HAP-1 (cell line): ENCODE measurements around the gene MRC2.

ENCODE experiments used
- DNase-seq, 2 experiments: peaks; one replicate each; pipeline ENCODE4 v3.0.0-alpha.2; 2016 to 2020; ENCODE audit warnings: low spot score in 2 of 2
- H3K27me3 ChIP-seq: fragments of 250-450 bp; sonication (Bioruptor Pico); 2 replicates; pipeline ENCODE4 v1.5.1; 2020; ENCODE audit warnings: low read depth, mild to moderate bottlenecking, moderate library complexity
- H3K36me3 ChIP-seq: fragments of 250-450 bp; sonication (Bioruptor Pico); replicated peaks from 2 replicates; pipeline ENCODE4 v1.5.1; 2020; ENCODE audit warnings: mild to moderate bottlenecking
- H3K4me1 ChIP-seq: fragments of 250-450 bp; sonication (Bioruptor Pico); 2 replicates; pipeline ENCODE4 v1.5.1; 2020; ENCODE audit warnings: mild to moderate bottlenecking
- H3K4me3 ChIP-seq: fragments of 250-450 bp; sonication (Bioruptor Pico); 2 replicates; pipeline ENCODE4 v1.5.1; 2020; ENCODE audit warnings: mild to moderate bottlenecking, moderate library complexity
- H3K9me3 ChIP-seq: fragments of 250-450 bp; sonication (Bioruptor Pico); 2 replicates; pipeline ENCODE4 v1.5.1; 2020; ENCODE audit warnings: mild to moderate bottlenecking, moderate library complexity
- in situ Hi-C: fragments of 300-500 bp; cut with MboI; formaldehyde crosslinking; loops from 3 replicates; pipeline ENCODE4 v1.14.3; 2020; ENCODE audit warnings: low sequenced_read_pairs, inconsistent platforms, mixed read lengths

MRC2 gene

GRCh38 chr17:62717589-62717855 is 90.1 kb downstream of the MRC2 start:
- no peaks in the 10 kb centered on the region for H3K27me3 ChIP-seq
- H3K4me1 ChIP-seq, result no peaks in the 10 kb centered on the region
- peaks cover 5% of the 10 kb centered on the region; the same call in 1 of the 2 replicates for H3K9me3 ChIP-seq
- no peaks in the 10 kb centered on the region for H3K36me3 ChIP-seq
- in situ Hi-C loops, result no loop called here
- DNase-seq, result no peak
- no peak overlapping the region for H3K4me3 ChIP-seq

- in situ Hi-C loops, result no loop called here
- Histone ChIP-seq H3K9me3 (peaks cover 5% of the 10 kb centered on the region; the same call in 1 of the 2 replicates), H3K4me3 (no peak overlapping the region), H3K4me1 (no peaks in the 10 kb centered on the region), H3K27me3 (no peaks in the 10 kb centered on the region), H3K36me3 (no peaks in the 10 kb centered on the region)
- no peak for DNase-seq
Observed at GRCh38 chr17:62717889-62718288, 90.4 kb downstream of the MRC2 start.

- Histone ChIP-seq H3K4me1 (no peaks in the 10 kb centered on the region), H3K36me3 (no peaks in the 10 kb centered on the region), H3K9me3 (peaks cover 5% of the 10 kb centered on the region; the same call in 1 of the 2 replicates), H3K27me3 (no peaks in the 10 kb centered on the region), H3K4me3 (no peak overlapping the region)
- no peak for DNase-seq
- in situ Hi-C loops, result no loop called here
Observed at GRCh38 chr17:62718429-62718828, 91.0 kb downstream of the MRC2 start.

- H3K27me3 ChIP-seq, result no peaks in the 10 kb centered on the region
Observed at GRCh38 chr17:62719586-62719985, 92.1 kb downstream of the MRC2 start.

GRCh38 chr17:62720126-62720850 is 92.8 kb downstream of the MRC2 start:
- H3K4me1 ChIP-seq, result no peaks in the 10 kb centered on the region
- DNase-seq, result no peak
- in situ Hi-C loops, result no loop called here

More at GRCh38 chr17:62719586-62719985, 92.1 kb downstream of the MRC2 start:
- Histone ChIP-seq H3K4me3 (no peak overlapping the region), H3K4me1 (no peaks in the 10 kb centered on the region), H3K9me3 (peaks cover 5% of the 10 kb centered on the region; the same call in 1 of the 2 replicates), H3K36me3 (no peaks in the 10 kb centered on the region)
- in situ Hi-C loops, result no loop called here
- DNase-seq, result no peak

GRCh38 chr17:62722625-62723024 is 95.2 kb downstream of the MRC2 start:
- no peaks in the 10 kb centered on the region for H3K36me3 ChIP-seq
- DNase-seq, result no peak
- no peaks in the 10 kb centered on the region for H3K4me1 ChIP-seq
- no peak overlapping the region for H3K4me3 ChIP-seq
- H3K27me3 ChIP-seq, result no peaks in the 10 kb centered on the region
- H3K9me3 ChIP-seq, result peaks cover 5% of the 10 kb centered on the region; the same call in 1 of the 2 replicates
- in situ Hi-C loops, result no loop called here

More at GRCh38 chr17:62720126-62720850, 92.8 kb downstream of the MRC2 start:
- no peaks in the 10 kb centered on the region for H3K27me3 ChIP-seq
- H3K36me3 ChIP-seq, result no peaks in the 10 kb centered on the region
- peaks cover 5% of the 10 kb centered on the region; the same call in 1 of the 2 replicates for H3K9me3 ChIP-seq
- H3K4me3 ChIP-seq, result no peak overlapping the region

GRCh38 chr17:62723842-62724241 is 96.4 kb downstream of the MRC2 start:
- Histone ChIP-seq H3K27me3 (no peaks in the 10 kb centered on the region), H3K4me3 (no peak overlapping the region), H3K36me3 (no peaks in the 10 kb centered on the region), H3K4me1 (no peaks in the 10 kb centered on the region), H3K9me3 (peaks cover 5% of the 10 kb centered on the region; the same call in 1 of the 2 replicates)
- peak in 1 of 2 experiments; percentile 36 for DNase-seq
- in situ Hi-C loops, result no loop called here

GRCh38 chr17:62724398-62725146 is 97.1 kb downstream of the MRC2 start:
- DNase-seq, result no peak

GRCh38 chr17:62725791-62726249 is 98.3 kb downstream of the MRC2 start:
- Histone ChIP-seq H3K36me3 (no peaks in the 10 kb centered on the region), H3K27me3 (no peaks in the 10 kb centered on the region), H3K4me3 (no peak overlapping the region), H3K4me1 (no peaks in the 10 kb centered on the region), H3K9me3 (no peaks in the 10 kb centered on the region)
- no peak for DNase-seq
- in situ Hi-C loops, result no loop called here

More at GRCh38 chr17:62724398-62725146, 97.1 kb downstream of the MRC2 start:
- Histone ChIP-seq H3K27me3 (no peaks in the 10 kb centered on the region), H3K9me3 (peaks cover 5% of the 10 kb centered on the region; the same call in 1 of the 2 replicates), H3K4me1 (no peaks in the 10 kb centered on the region), H3K36me3 (no peaks in the 10 kb centered on the region), H3K4me3 (no peak overlapping the region)
- in situ Hi-C loops, result no loop called here

GRCh38 chr17:62727916-62728672 is 100.6 kb downstream of the MRC2 start:
- no peaks in the 10 kb centered on the region for H3K27me3 ChIP-seq
- H3K4me1 ChIP-seq, result peaks cover 12% of the 10 kb centered on the region
- H3K4me3 ChIP-seq, result no peak overlapping the region
- H3K36me3 ChIP-seq, result no peaks in the 10 kb centered on the region
- in situ Hi-C loops, result no loop called here
- no peaks in the 10 kb centered on the region for H3K9me3 ChIP-seq
- DNase-seq, result peak; percentile 29 to 37

- peak; percentile 68 to 85 for DNase-seq
- no peaks in the 10 kb centered on the region for H3K27me3 ChIP-seq
- no peaks in the 10 kb centered on the region for H3K9me3 ChIP-seq
- in situ Hi-C loops, result no loop called here
- no peaks in the 10 kb centered on the region for H3K36me3 ChIP-seq
- H3K4me3 ChIP-seq, result no peak overlapping the region
- H3K4me1 ChIP-seq, result peaks cover 12% of the 10 kb centered on the region
Observed at GRCh38 chr17:62732125-62732524, 104.7 kb downstream of the MRC2 start.

GRCh38 chr17:62735044-62735651 is 107.7 kb downstream of the MRC2 start:
- no peak for DNase-seq
- in situ Hi-C loops, result no loop called here
- H3K4me3 ChIP-seq, result no peak overlapping the region
- no peaks in the 10 kb centered on the region for H3K27me3 ChIP-seq
- no peaks in the 10 kb centered on the region for H3K36me3 ChIP-seq
- peaks cover 12% of the 10 kb centered on the region for H3K4me1 ChIP-seq
- H3K9me3 ChIP-seq, result no peaks in the 10 kb centered on the region

- no peaks in the 10 kb centered on the region for H3K9me3 ChIP-seq
- no peak overlapping the region for H3K4me3 ChIP-seq
- in situ Hi-C loops, result no loop called here
- H3K4me1 ChIP-seq, result peaks cover 1% of the 10 kb centered on the region
- H3K36me3 ChIP-seq, result no peaks in the 10 kb centered on the region
- H3K27me3 ChIP-seq, result no peaks in the 10 kb centered on the region
- DNase-seq, result no peak
Observed at GRCh38 chr17:62737513-62737912, 110.0 kb downstream of the MRC2 start.
